Fibroblast of skin of back (primary cell): ENCODE results near the gene IRAG1.

Experiments used
- DNase-seq: peaks from one replicate; pipeline ENCODE4 v3.0.0-alpha.2; 2013

IRAG1 gene

GRCh38 chr11:10664496-10664895, 29.1 kb downstream of the IRAG1 start:
- DNase-seq = no peak

GRCh38 chr11:10663990-10664389, 29.6 kb downstream of the IRAG1 start:
- DNase-seq = peak; percentile 67

- no peak for DNase-seq
Measured at GRCh38 chr11:10663365-10663764, 30.2 kb downstream of the IRAG1 start.

GRCh38 chr11:10660323-10660722, 33.2 kb downstream of the IRAG1 start:
- no peak for DNase-seq

- peak; percentile 95 for DNase-seq
Measured at GRCh38 chr11:10659339-10660216, 34.0 kb downstream of the IRAG1 start.

GRCh38 chr11:10658621-10659338, 34.8 kb downstream of the IRAG1 start:
- no peak for DNase-seq

GRCh38 chr11:10657308-10658271, 36.0 kb downstream of the IRAG1 start:
- peak; percentile 85 for DNase-seq

- peak; percentile 46 for DNase-seq
Measured at GRCh38 chr11:10655943-10656576, 37.5 kb downstream of the IRAG1 start.

GRCh38 chr11:10655227-10655626, 38.3 kb downstream of the IRAG1 start:
- no peak for DNase-seq

- no peak for DNase-seq
Measured at GRCh38 chr11:10654811-10655150, 38.8 kb downstream of the IRAG1 start.

- peak; percentile 53 for DNase-seq
Measured at GRCh38 chr11:10653946-10654810, 39.4 kb downstream of the IRAG1 start.

- DNase-seq = no peak
Measured at GRCh38 chr11:10653261-10653660, 40.3 kb downstream of the IRAG1 start.

- no peak for DNase-seq
Measured at GRCh38 chr11:10651656-10652361, 41.7 kb downstream of the IRAG1 start.

GRCh38 chr11:10650630-10651029, 42.9 kb downstream of the IRAG1 start:
- DNase-seq = no peak

GRCh38 chr11:10650166-10650565, 43.4 kb downstream of the IRAG1 start:
- no peak for DNase-seq

GRCh38 chr11:10648871-10649270, 44.7 kb downstream of the IRAG1 start:
- no peak for DNase-seq

- DNase-seq = no peak
Measured at GRCh38 chr11:10646681-10647355, 46.7 kb downstream of the IRAG1 start.

- DNase-seq = no peak
Measured at GRCh38 chr11:10646005-10646404, 47.5 kb downstream of the IRAG1 start.

GRCh38 chr11:10645212-10645795, 48.3 kb downstream of the IRAG1 start:
- no peak for DNase-seq
